ENCODE data around the gene FLT1.
A peak's percentile ranks its signal among the peaks of the same experiment; 100 is the strongest.

FLT1 gene

DNA sequence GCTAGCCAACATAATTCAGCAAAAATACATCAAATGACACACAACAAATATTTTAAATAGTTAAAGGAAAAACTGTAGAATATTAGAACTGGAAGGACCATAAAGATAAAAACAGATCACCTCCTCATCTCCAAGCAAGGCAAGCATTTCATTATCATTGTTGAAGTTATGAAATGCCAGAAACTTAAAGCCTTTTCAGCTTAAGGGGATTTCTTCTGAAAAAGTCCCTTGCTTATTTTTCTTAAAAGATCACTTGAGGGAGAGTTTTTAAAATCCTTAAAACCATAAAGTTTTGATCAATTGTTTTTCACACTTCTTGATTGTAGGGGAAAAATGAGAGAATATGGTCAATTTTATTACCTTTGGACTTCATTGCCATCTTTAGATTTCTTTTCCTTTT, 37.4 kb downstream of the FLT1 start:
- no peak for DNase-seq (ENCODE audit: low spot score)

DNA sequence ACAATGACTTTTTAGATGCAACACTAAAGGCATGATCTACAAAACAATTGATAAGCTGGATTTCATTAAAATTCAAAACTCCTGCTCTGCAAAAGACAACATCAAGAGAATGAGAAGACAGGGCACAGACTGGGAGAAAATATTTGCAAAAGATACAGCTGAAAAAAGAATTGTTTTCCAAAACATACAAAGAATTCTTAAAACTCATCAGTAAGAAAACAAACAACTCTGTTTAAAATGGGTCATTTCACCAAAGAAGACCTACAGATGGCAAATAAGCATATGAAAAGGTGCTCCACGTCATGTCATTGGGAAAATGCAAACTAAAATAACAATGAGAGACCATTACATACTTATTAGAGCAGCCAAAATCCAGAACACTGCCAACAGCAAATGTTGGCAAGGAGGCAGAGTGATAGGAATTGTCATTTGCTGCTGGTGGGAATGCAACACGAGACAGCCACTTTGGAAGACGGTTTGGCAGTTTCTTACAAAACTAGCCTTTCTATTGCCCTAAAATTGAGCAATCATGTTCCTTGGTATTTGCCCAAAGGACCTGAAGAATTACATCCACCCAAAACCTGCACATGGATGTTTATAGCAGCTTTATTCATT, 39.2 kb downstream of the FLT1 start:
- DNase-seq (ENCODE audit: low spot score), result no peak

DNA sequence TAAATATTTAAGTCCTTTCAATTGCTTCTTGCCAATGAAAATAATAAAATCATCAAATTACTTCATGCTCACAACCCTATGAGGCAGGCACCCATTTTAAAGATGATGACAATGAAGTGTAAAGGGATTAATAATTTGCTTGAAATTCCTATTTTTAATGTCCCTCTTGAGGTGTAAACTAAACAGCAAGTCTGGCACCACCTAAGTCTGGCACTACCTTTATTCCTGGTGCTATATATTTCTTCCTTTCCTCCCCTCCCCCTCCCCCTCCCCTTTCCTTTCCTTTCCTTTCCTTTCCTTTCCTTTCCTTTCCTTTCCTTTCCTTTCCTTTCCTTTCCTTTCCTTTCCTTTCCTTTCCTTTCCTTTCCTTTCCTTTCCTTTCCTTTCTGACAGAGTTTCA, 42.2 kb downstream of the FLT1 start:
- no peak for DNase-seq (ENCODE audit: low spot score)

DNA sequence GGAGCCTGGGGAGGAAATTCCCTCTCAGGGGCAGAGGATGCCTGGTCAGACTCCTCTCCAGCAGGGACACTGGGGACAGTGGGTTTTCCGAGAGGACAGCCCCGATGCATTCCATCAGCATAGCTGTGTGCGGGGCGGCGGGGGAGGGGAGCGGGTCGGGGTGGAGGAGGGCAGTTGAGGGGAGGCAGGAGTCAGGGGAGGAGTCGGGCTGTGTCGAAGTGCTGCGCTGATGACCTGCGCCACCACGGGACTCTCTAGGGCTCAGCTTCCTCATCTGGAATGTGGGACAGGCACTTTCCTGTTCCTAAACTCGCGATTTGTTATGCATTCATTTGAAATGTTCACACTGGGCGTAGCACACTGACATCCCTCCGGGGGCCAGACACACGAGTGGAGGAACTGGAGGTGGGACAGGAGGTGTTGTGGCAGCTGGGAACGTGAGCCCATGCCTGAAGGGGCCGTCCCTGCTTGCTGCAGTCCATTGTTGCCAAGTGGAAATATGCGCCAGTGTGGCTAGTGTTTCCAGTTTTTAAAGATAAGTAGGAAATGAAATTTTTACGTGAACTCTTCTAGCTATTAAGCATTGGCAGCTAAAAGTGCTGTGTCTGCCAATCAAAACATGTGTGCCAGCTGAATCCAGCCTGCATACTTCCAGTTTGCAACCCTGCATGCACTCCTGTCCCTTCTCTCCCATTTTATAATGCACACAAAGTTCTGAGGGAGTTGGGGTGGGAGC, 43.3 kb downstream of the FLT1 start:
- peak; percentile 7 for DNase-seq (ENCODE audit: low spot score)

DNA sequence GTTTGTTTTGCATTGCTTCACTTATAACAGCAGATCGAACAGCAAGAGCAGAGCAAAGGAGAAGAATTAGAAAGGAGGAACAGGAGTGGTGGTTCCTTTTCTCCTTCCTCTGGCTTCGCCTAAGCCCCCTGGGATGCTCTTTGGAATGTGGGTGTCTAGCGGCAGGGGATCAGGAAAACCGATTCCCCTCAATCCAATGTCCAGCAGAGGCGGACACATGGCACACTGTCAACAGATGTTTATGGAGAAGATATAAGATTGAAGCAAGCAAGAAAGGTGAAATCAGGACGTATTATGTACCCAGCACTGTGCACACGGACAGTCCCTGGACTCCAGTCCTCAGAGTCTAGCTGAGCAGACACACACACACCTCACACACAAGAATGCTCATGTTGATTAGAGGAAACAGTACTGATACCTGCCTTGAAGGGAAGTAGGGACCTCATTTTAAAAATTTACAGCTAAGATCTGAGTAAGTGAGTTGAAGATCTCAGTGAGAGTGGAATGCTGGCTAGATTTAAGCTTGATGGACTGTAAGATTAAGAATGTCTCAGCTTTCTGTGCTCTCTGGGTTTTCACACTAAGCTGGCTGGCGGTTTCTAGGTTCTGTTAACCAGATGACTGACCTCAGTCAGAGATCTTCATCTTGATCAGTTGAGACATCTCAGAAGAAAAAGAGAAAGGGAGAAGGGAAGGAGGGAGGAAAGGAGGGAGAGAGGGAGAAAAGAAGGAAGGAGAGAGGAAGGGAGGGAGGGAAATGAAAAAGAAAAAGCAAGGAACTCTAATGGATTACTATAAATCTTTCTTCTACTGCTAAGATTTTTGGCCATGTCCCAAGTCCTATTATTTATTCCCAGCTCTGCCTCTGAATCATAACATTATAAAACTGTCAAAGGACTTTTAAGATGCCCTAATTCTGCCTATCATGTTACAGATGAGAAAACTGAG, 44.8 kb downstream of the FLT1 start:
- no peak for DNase-seq (ENCODE audit: low spot score)

DNA sequence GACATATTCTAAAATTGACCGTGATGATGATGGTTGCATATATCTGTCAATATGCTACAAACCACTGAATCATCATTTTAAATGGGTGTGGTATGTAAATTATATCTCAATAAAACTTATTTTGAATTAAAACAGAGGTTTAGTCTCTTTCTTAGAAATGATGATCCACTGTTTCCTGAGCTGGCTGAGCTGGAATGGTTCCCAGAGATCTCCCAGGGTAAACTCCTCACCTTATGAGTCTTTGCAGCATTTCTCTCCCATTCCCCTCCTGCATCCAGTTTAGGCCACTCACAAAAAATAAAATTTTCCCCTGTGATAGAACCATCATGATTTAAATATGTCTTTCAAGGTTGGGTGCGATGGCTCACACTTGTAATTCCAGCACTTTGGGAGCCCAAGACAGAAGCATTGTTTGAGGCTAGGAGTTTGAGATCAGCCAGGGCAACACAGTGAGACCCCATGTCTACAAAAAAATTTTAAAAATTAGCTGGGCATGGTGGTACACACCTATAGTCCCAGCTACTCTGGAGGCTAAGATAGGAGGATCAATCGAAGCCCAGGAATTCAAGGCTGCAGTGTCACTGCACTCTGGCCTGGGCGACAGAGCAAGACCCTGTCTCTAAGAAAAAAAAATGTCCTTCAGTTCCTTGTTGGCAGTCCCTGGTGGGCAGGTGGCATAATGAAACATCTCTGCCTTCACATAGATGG, 46.1 kb downstream of the FLT1 start:
- no peak for DNase-seq (ENCODE audit: low spot score)

DNA sequence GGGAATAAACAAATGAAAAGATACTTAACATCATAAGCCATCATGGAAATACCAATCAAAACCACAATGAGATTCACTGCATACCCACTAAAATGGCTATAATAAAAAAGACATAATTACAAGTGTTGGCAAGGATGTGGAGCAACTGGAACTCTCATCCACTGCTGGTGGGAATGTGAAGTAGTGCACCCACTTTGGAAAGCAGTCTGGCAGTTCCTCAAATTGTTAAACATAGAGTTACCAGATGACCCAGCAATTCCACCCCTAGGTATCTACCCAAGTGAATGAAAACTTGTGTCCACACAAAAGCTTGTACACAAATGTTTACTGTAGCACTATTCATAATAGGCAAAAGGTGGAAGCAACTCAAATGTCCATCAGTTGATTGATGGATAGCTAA, 46.9 kb downstream of the FLT1 start:
- no peak for DNase-seq (ENCODE audit: low spot score)

DNA sequence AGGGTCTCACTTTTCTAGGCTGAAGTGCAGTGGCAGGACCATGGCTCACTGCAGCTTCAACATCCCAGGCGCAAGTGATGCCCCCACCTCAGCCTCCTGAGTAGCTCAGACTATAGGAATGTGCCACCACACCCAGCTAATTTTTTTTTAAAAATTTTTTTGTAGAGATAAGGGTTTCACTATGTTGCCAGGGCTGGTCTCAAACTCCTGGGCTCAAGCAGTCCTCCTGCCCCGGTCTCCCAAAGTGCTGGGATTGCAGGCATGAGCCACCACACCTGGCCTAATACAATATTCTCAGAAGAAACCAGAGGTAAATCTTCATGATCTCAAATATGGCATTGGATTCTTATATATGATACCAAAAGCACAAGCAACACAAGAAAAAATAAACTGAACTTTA, 47.7 kb downstream of the FLT1 start:
- no peak for DNase-seq (ENCODE audit: low spot score)

DNA sequence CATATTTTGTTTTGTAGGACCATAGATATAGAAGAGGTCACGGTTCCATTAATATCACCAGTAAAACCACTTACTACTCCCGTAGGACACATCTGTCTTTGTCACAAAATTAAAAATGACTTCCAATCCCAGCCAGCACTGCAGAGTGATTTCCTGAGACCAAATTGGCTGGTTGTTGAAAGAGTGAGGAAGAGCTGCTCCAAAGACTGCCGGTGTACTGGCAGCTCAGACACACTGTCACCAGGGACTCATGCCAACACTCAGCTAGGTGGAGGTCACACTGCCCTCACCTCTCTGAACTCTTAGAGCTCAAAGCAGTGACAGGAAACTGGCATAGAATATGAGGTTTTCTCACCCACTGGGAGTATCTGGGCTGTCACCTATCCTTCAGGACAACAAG, 52.1 kb downstream of the FLT1 start:
- no peak for DNase-seq (ENCODE audit: low spot score)

DNA sequence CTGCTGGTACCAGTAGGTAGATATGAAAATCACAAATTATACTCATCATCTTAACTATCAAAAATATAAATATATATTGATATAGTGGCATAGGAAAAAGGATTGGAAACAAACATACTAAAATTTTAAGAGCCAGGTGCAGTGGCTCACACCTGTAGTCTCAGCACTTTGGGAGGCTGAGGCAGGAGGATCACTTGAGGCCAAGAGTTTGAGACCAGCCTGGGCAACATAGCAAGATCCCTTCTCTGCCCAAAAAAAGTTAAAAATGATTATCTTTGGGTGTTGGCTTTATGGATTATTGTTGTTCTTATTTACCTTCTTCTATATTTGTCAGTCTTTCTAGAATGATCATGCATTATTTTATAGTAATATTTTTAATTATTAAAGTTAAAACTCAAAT, 53.4 kb downstream of the FLT1 start:
- DNase-seq (ENCODE audit: low spot score), result no peak

DNA sequence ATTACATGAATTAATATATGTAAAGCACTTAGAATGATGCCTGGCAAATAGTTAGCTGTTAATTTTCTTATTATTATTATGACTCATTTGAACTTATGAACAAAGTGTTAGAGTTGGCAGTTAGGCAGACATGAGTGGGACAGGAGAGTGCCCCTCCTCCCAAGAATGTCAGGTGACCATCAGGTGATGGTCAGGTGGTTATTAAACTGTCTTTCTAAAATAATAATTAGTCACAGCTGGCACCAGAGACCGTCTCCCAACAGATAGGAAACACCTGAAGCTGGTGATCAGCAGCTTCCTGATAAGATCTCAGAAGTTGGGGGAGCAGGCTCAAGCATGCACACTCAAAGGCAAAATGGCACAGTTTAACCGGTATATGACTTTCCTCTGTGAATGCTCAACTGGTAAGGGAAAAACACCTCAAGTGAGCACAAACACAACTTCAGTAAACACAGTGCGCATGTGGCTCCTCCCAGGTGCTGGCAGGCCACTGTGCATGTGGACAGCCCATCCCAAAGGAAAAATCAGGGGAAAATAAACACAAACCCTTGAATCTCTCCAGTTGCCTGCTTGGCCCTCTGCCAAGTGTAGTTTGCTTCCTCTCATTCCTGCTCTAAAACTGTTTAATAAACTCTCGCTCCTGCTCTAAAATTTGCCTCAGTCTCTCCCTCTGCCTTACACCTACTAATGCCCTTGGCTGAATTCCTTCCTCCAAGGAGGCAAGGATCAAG, 54.0 kb downstream of the FLT1 start:
- DNase-seq (ENCODE audit: low spot score), result no peak

DNA sequence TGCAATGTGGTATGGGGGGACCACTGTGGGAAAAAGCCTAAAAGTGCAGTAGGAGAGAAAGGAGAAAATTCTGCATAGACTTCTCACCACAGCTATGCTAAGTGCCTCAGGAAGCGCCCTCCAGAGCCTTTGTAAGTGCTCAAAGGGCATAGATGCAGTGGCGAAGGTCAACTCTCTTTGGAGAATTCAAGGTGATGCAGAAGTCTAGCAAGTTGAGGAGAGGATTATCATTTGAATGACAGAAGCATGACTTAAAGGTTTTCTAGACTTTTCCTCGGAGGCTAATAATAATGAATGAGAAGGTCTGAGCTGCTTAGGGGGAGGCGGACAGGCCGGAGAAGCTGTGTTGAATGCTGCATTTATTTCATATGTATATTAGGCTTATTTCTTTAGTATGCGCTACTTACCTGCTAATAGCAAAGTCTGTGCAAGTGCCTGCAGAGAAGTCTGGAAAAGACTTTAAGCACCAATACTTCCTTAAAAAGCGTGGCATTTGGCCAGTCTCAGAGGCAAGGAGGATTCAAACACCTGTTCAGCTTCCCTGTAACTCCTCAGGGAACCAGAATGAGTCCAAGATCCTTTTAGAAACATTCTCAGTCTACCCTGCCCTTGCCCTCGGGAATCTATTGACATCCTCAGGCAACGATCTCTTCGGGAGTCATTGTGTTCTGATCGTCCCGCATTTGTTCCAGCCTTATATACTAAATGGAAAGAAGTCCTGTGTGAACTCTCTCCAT, 56.2 kb downstream of the FLT1 start:
- no peak for DNase-seq (ENCODE audit: low spot score)

DNA sequence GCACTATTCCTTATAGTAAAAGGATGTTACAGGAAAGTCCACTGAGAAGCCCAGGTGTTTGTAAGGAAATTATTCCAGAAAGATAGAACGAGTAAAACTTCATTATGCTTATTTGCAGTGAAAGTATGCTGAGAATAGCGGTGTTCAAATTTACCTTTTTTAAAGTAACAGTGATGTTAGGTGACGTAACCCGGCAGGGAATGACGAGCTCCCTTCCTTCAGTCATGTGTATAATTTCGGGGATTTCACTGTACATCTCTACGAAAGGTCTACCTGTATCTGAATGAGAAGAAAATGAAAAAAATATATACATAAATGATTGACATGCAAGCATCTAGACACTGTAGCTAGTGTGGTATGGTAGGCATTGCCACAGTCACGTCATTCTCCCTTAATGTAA, 56.9 kb downstream of the FLT1 start:
- no peak for DNase-seq (ENCODE audit: low spot score)

DNA sequence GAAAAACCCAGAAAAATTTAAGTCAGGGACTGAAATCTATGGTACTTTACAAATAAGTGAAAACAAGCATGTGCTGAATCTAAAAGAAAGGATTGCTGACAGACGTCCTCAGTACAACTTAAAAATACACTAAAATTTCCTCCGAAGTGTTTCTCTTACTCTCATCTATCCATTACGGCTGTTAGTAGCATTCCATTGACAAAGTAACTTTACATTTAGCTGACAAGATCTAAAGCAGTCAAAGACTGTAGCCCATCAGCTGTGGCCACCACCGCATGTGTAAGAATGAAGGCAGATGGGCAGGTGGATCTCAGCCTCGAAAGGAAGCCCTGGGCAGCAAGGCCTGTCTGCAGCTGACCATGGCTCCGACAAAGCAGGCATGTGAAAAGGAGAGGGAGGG, 59.0 kb downstream of the FLT1 start:
- no peak for DNase-seq (ENCODE audit: low spot score)

DNA sequence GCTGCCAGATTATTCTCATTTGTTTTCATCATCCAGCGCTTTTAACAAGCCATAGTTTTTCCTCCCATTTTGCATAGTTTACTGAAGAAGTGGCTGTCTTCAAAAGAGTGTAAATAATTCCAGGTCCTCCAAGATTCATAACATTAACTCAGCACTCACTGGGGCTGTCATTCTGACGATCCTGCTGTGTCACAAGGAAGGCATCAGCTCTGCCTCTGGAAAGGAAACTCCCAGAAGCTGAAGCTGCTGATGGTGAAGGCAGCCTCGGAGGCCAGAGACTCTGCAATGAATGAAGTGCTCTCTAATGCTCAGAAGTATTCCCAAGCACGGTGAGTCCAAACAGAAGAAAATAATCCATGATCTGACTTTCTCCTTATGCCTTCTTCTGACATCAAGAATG, 60.0 kb downstream of the FLT1 start:
- DNase-seq (ENCODE audit: low spot score), result peak; percentile 9

DNA sequence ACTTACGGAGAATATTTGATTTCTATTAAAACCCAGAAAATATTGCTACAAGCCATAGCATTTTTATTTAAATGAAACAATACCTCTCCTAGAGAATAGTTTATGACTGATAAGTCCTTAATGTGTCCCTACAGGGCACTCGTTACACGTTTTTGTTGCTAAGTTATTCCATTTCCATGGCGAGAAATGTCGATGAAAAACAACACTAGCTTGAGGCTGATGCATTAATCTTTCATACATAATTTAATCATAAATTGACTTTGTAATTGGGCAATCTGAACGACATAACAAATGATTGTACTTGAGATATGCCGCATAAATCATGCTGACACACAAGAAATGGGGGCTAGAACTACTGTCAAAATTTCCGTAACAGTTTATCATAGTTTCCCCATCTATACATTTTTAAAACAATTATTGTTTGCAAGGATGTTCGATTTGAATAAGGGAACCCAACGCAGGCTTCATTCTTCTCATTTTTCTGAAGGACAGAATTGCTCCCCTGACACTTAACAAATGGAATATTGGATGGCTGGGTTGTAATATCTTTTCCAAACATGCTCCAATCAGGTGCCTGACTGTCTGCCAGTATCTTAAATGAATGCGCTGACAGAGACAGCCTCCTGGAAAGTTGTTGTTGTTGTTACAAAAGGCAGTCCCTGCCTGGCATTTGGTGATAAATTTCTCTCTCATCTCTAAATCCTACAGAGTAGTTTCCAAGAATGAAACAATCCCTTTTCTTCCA, 61.9 kb downstream of the FLT1 start:
- no peak for DNase-seq (ENCODE audit: low spot score)

DNA sequence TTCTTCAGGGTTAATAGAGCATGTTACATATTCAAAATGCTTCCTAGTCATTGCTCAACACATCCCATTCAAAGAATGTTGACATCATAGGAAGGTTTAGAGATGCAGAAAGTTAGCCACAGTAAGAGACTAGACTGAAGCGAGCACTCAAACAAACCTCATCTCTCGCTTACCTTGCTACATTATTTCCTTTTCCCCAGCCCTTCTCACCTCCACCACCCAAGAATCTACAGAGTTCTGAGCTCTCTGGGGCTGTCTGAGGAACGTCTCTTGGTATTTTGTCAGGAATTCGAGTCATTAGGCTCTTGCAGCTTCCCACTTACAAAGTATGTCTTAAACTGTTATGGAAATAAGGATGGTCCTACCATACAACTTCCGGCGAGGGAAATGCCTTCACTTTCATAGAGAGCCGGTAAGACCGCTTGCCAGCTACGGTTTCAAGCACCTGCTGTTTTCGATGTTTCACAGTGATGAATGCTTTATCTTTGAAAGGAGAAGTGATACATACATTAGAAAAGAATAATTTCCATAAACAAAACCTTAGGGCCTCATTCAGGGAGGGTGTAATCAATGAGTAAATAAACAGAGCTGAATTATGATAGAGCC, 65.1 kb downstream of the FLT1 start:
- DNase-seq (ENCODE audit: low spot score), result no peak

DNA sequence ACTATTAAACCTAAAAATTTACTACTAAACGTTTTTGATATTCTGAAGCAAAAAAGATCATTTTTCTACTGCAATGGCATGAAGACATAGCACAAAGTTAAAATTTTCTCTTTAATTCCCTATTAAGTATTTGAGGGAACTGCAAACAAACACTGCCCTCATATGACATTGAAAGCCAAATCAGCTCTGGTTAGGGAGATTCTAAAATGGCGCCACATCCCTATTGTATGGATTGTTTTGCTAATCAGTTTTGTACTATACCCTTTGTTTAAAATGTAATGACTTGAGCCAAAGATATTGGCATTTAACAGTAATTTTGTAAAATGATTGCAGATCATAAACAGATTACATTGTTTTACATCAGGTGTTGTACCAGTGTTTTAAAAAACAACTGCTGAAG, 65.8 kb downstream of the FLT1 start:
- DNase-seq (ENCODE audit: low spot score), result no peak

DNA sequence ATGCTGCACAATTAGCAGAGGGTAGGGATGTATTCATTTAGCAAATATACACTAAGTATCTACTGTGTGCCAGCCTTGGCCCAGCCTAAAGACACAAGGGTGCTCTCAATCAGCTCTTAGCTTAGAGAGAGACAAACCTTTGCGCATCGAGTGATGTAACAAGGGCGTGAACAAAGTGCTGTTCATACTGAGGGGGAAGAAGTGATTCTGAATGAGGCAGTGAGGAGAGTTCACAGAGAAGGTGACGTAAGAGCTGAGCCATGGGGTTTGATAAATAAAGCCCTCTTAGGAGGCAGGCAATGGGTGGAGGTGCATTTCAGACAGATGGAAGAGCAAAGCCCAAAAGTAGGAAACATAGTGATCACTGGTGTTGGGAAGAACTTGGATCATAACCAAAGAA, 68.5 kb downstream of the FLT1 start:
- DNase-seq (ENCODE audit: low spot score), result no peak

DNA sequence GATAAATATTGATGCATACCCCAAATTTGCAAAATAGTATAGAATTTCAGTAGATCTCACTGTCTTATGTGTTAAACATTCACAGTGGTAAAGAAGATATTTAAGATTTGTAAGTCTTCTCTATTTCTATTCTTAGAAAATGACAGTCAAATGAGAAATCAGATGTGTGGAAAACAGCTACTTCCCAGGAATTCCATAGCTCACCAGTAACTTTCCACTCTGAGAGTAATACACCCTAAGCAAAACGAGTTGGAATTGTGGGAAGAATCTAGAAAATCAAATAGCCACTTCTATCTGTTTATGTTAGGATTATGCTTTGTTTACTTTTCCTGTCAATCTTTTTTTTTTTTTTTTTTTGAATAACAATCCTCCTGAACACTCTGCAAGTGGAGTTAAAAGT, 69.1 kb downstream of the FLT1 start:
- DNase-seq (ENCODE audit: low spot score), result no peak
